HCT116 (cell line): Measurements from ENCODE around the gene CIC. TPM values are rescaled to one million over a fixed set of nuclear protein-coding genes. Genes with fewer than 3 reads are reported as not detected.

ENCODE experiments used
- ATAC-seq: fragments of 200-7000 bp; cut with Tn5 transposase; 2 replicates; pipeline ENCODE4 v1.9.1; 2020; ENCODE audit warnings: mild to moderate bottlenecking, moderate library complexity
- BruUV-seq: library from RNA; stranded (reverse); fragments of 400-500 nt; replicated peaks from 2 replicates; lab custom pipeline; 2021; lab: Mats Ljungman, UMichigan
- CTCF ChIA-PET: fragments of 300-600 bp; sonication (Branson Sonifier 250); formaldehyde crosslinking; loops from one replicate; lab custom pipeline; 2021; ENCODE audit warnings: antibody characterized with exemption; lab: Charles Lee
- POLR2A ChIA-PET: fragments of 300-600, 350-600 bp; sonication (Branson Sonifier 250); formaldehyde crosslinking; loops from one replicate; lab custom pipeline; 2021; ENCODE audit warnings: antibody characterized with exemption; lab: Charles Lee
- RAD21 ChIA-PET, 2 experiments: fragments of 300-600 bp; sonication (Branson Sonifier 250); formaldehyde crosslinking; loops; one replicate each; lab custom pipeline; 2023; ENCODE audit warnings: low total read pairs in 2 of 2; ENCODE audit not compliant: uncharacterized antibody in 2 of 2, unreplicated experiment in 2 of 2, low non-redundant PET in 1 of 2; lab: Charles Lee
- DNase-seq: peaks from one replicate; pipeline ENCODE4 v3.0.0-alpha.2; 2010; ENCODE audit warnings: low read depth, low spot score
- H2AFZ ChIP-seq: fragments of 200-600 bp; shearing (Covaris generic), sonication (generic); 2 replicates; pipeline ENCODE4 v1.6.1; 2017; ENCODE audit warnings: low read depth, mixed run types, mixed read lengths, antibody characterized with exemption, low read length; ENCODE audit not compliant: poor library complexity, severe bottlenecking
- H3K27ac ChIP-seq: 2 replicates; pipeline ENCODE4 v1.5.1; 2012; ENCODE audit warnings: low read depth, low read length
- H3K27me3 ChIP-seq: fragments of 200-600 bp; sonication (generic); 2 replicates; pipeline ENCODE4 v1.6.1; 2016; ENCODE audit warnings: mixed run types, low read length, mixed read lengths; ENCODE audit not compliant: insufficient read depth
- H3K36me3 ChIP-seq, 2 experiments: fragments of 200-500 bp in 1 of 2; fragments of 200-600 bp in 1 of 2; sonication (Bioruptor generic) in 1 of 2; sonication (generic) in 1 of 2; 2 replicates each; pipeline versions ENCODE4 v1.5.1 to v1.6.1; 2014 to 2016; ENCODE audit warnings: low read length in 2 of 2, inconsistent platforms in 1 of 2, mixed read lengths in 1 of 2, mixed run types in 1 of 2; ENCODE audit not compliant: insufficient read depth in 2 of 2, control insufficient read depth in 1 of 2
- H3K4me1 ChIP-seq, 2 experiments: fragments of 200-600 bp in 1 of 2; sonication (generic) in 1 of 2; 2 replicates each; pipeline versions ENCODE4 v1.5.1 to v1.6.1; 2012 to 2017; ENCODE audit warnings: low read length in 2 of 2, inconsistent platforms in 1 of 2, mild to moderate bottlenecking in 1 of 2, mixed read lengths in 1 of 2, mixed run types in 1 of 2, moderate library complexity in 1 of 2; ENCODE audit not compliant: insufficient read depth in 2 of 2, control insufficient read depth in 1 of 2
- H3K4me2 ChIP-seq: fragments of 200-600 bp; sonication (generic); 2 replicates; pipeline ENCODE4 v1.6.1; 2017; ENCODE audit warnings: mixed run types, low read length, mixed read lengths
- H3K4me3 ChIP-seq, 2 experiments: fragments of 200-600 bp in 1 of 2; sonication (generic) in 1 of 2; replicated peaks in 1 of 2; 2 replicates each; pipeline ENCODE4 v1.5.1; 2011 to 2016; ENCODE audit warnings: low read length in 2 of 2, control low read depth in 1 of 2, low read depth in 1 of 2, mild to moderate bottlenecking in 1 of 2, mixed read lengths in 1 of 2, mixed run types in 1 of 2
- H3K79me2 ChIP-seq: fragments of 200-600 bp; sonication (generic); 2 replicates; pipeline ENCODE4 v1.6.1; 2017; ENCODE audit warnings: mild to moderate bottlenecking, mixed run types, low read length, moderate library complexity, mixed read lengths; ENCODE audit not compliant: insufficient read depth
- H3K9ac ChIP-seq: fragments of 200-600 bp; sonication (generic); 2 replicates; pipeline ENCODE4 v1.6.1; 2016; ENCODE audit warnings: low read length, mixed read lengths
- H3K9me2 ChIP-seq: fragments of 200-600 bp; sonication (generic), shearing (Covaris generic); 2 replicates; pipeline ENCODE4 v1.6.1; 2017; ENCODE audit warnings: mixed run types, mild to moderate bottlenecking, moderate library complexity; ENCODE audit not compliant: insufficient read depth
- H3K9me3 ChIP-seq, 2 experiments: fragments of 200-500 bp in 1 of 2; fragments of 200-600 bp in 1 of 2; sonication (Bioruptor generic) in 1 of 2; sonication (generic) in 1 of 2; 2 replicates each; pipeline ENCODE4 v1.6.1; 2014 to 2017; ENCODE audit warnings: low read length in 2 of 2, mixed read lengths in 2 of 2, inconsistent platforms in 1 of 2, low read depth in 1 of 2, mild to moderate bottlenecking in 1 of 2, mixed run types in 1 of 2, moderate library complexity in 1 of 2; ENCODE audit not compliant: control insufficient read depth in 1 of 2, insufficient read depth in 1 of 2
- H4K20me1 ChIP-seq: fragments of 200-600 bp; sonication (generic), shearing (Covaris generic); 2 replicates; pipeline ENCODE4 v1.6.1; 2017; ENCODE audit warnings: mixed run types, mild to moderate bottlenecking, moderate library complexity; ENCODE audit not compliant: insufficient read depth
- ELF1 ChIP-seq: IDR thresholded peaks from 2 replicates; pipeline ENCODE4 v1.6.1; 2012; ENCODE audit warnings: low read depth, borderline replicate concordance
- FOSL1 ChIP-seq: IDR thresholded peaks from 2 replicates; pipeline ENCODE4 v1.6.1; 2012; ENCODE audit warnings: low read depth
- MAX ChIP-seq: IDR thresholded peaks from 2 replicates; pipeline ENCODE4 v1.6.1; 2012
- POLR2A ChIP-seq: IDR thresholded peaks from 2 replicates; pipeline ENCODE4 v1.7.0; 2011; ENCODE audit warnings: borderline replicate concordance; ENCODE audit not compliant: insufficient read depth, insufficient read length; ENCODE audit errors: extremely low read depth
- POLR2AphosphoS5 ChIP-seq: IDR thresholded peaks from 2 replicates; pipeline ENCODE4 v1.6.1; 2011; ENCODE audit warnings: mild to moderate bottlenecking, low read depth, low read length, moderate library complexity
- TCF7L2 ChIP-seq: IDR thresholded peaks from 2 replicates; pipeline ENCODE4 v1.7.0; 2011; ENCODE audit warnings: borderline replicate concordance, inconsistent platforms; ENCODE audit not compliant: insufficient read depth, insufficient read length; ENCODE audit errors: extremely low read depth
- YY1 ChIP-seq: IDR thresholded peaks from 2 replicates; pipeline ENCODE4 v1.6.1; 2011; ENCODE audit warnings: low read length, low read depth, moderate library complexity, mild to moderate bottlenecking; ENCODE audit not compliant: insufficient replicate concordance; ENCODE audit errors: extremely low read depth
- ZBTB33 ChIP-seq: IDR thresholded peaks from 2 replicates; pipeline ENCODE4 v1.6.1; 2011; ENCODE audit warnings: mild to moderate bottlenecking, low read length, moderate library complexity; ENCODE audit not compliant: insufficient replicate concordance; ENCODE audit errors: extremely low read depth
- ZNF274 ChIP-seq: fragments of 200-500 bp; sonication (Bioruptor generic); IDR thresholded peaks from 2 replicates; pipeline ENCODE4 v1.6.1; 2014; ENCODE audit warnings: mild to moderate bottlenecking, low read depth, low read length, inconsistent platforms
- intact Hi-C: fragments of 100-400 bp; cut with micrococcal nuclease; formaldehyde crosslinking; loops from 2 replicates; pipeline ENCODE4 v1.10.0; 2022
- total RNA-seq: library from RNA; stranded (reverse); gene quantifications from one replicate; pipeline ENCODE4 v1.2.1, GENCODE V29; 2021; ENCODE audit not compliant: unreplicated experiment

CIC gene
- total RNA-seq, 1 experiment from 2014 or later = 52.0 TPM

DNA sequence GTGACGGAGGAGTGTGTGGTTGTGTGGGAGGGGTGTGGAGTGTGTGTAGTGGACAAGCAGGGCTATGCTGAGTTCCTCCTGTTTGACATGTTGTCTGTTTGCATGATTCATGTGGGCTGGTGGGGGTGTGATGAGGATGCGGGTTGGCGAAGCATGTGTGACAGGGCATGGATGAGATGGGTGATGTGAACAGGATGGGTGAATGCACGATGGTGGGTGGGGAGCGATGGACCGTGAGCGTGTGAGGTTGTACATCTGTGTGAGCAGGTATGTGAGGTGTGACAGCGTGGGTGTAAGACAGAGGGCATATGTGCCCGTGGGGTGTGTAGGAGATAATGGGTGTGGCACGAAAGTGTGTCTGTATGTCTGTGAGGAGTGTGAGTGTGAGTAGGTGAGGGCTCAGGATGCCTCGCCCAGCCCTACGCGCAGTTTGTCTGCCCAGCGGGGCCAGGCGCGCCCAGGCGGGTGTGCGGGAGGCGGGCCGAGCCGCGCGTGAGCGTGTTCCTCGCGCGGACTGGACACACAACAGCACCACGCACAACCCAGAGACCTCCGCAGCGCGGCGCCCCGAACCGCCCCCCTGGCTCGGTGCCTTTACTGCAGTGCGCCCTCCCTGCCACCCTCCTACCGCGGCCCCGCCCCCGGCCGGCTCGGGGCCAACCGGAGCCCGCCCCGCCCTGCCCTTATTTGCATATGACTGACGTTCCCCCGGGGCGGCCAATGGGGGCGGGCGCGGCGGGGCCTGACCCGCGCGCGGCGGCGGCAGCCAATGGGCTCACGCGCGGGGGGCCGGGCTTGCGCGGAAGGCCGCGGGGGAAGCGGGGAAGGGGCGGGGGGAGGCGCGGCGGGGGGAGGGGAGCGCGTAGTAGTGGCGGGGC is 14.4 kb downstream of the CIC start:
- intact Hi-C loops = no loop called here
- Histone ChIP-seq H4K20me1 (no peaks in the 10 kb centered on the region), H3K27ac (peak overlapping the region; percentile 94), H3K9ac (peak overlapping the region; percentile 86), H3K9me2 (no peaks in the 10 kb centered on the region), H3K4me1 (peaks cover 40 to 68% of the 10 kb centered on the region in 2 experiments), H3K36me3 (peaks cover 9% of the 10 kb centered on the region in 2 experiments; a peak in 3 of 4 replicates), H3K4me3 (peak overlapping the region; percentile 29 to 59), H2AFZ (no peak overlapping the region), H3K79me2 (peaks cover 18% of the 10 kb centered on the region; the same call in 1 of the 2 replicates), H3K27me3 (no peaks in the 10 kb centered on the region), H3K4me2 (peak overlapping the region; percentile 97), H3K9me3 (no peaks in the 10 kb centered on the region)
- BruUV-seq = TSS peak; percentile 44
- RAD21 ChIA-PET = interaction anchor here in 1 of 2 experiments (0.6 kb wide), 1 partner anchor 39 kb away, joined by 5 read pairs; no protein-coding TSS in a partner anchor
- CTCF ChIA-PET = interaction anchor here (1.0 to 4.8 kb wide), 3 partner anchors 10 to 38 kb away, joined by 3 to 63 read pairs (median 3); no protein-coding TSS in a partner anchor
- DNase-seq (peak; percentile 69), ATAC-seq (peak; percentile 73)
- TF ChIP-seq TCF7L2 (peak; percentile 11), ELF1 (no peak), MAX (peak; percentile 23), ZBTB33 (no peak), POLR2AphosphoS5 (0 out of 2 replicates have a peak, but pooled peaks have one; percentile 24), YY1 (no peak), ZNF274 (no peak), POLR2A (no peak), FOSL1 (no peak)
- POLR2A ChIA-PET = interaction anchor here (1.1 kb wide), 1 partner anchor 40 kb away, joined by 4 read pairs; no protein-coding TSS in a partner anchor
